GM21423 (cell line): ENCODE data around the gene DLST.

Source experiments
- ATAC-seq: cut with Tn5 transposase; IDR thresholded peaks from one replicate; pipeline ENCODE4 v1.9.1; 2021; ENCODE audit warnings: mild to moderate bottlenecking, moderate library complexity; ENCODE audit not compliant: unreplicated experiment

Gene DLST

GRCh38 chr14:74881431-74882102 is at the start of gene DLST:
Gene DLST (plus strand): TSS chr14:74881916. CDS start chr14:74881954, 38 bp downstream.
- ATAC-seq, result peak; percentile 94

DNA sequence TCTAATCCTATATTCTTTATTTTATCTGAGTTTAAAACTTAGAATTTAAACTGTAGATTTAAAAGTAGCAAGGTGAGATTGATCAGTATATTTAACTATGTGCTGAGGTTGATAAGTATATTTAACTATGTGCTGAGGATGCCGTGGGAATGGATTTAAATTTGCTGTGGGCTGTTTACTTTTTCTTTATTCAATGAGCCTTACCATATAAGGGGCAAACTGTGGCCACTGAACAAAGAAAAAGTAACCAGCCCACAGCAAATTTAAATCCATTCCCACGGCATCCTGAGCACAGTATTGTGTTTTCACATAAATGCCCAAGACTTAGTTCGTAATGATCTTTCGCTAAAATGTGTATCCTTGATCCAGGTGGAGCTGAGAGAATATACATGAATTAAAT is 48.9 kb upstream of the DLST start:
- no peak for ATAC-seq

- ATAC-seq, result no peak
Measured at GRCh38 chr14:74834692-74835392, 46.9 kb upstream of the DLST start.

DNA sequence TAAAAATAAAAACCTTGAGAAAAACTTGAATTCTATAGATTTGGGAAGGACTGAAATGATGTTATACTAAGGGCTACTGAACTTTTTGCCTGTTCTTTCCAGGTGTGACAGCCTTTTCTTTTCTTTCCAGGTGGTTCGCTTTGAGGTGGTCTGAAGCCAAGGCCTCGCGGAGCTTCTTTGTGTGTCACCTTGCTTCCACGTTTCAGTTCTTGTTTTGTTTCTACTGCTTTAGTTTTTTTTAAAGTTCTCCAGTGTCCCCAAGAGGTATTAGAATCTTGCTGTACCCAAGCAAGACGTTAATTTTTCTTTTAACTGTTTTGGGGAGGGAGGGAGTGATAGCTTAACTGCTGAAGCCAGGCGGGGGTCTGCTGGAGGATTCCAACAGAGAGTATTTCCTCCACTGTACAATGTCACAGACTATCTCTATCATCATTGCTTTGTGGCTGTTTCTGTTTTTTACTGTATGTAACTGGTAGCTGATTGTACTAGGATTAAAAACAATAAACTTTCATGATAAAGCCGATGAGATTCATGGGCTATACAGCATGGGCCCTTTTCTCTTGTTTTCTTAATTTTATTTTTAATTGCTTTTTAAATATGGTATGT is 46.0 kb upstream of the DLST start:
- peak; percentile 46 for ATAC-seq

DNA sequence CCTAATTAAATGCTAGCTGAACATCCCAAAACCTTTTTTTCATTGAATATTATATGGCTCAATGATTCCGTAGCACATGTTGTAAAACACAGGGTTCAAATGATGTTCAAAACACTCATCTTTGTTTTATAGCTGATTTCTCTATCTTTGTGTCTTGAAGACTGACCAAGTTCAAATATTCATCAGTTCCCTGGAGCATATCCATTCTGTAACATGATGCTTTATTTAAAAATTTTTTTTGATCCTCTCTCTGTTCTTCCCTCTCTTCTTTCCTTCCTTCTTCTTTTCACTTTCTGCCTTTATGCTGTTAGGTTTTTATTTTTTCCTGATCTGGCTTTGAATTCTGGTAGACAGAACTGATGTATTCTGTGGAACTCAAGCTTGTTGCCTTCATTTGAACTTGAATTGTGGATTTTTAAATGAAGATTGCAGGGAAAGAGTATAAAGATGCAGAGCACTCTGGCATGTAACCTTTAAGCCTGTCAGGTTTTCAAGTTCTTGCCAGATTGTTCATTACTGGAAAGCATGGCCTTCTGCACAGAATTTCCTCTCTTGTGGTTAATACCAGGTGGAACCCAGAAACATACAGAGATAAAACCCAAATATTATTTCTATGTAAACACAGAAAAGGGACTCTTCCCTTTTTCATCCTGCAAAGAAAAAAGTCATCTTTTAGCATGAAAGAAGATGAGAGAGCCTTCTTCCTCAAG is 45.3 kb upstream of the DLST start:
- no peak for ATAC-seq

DNA sequence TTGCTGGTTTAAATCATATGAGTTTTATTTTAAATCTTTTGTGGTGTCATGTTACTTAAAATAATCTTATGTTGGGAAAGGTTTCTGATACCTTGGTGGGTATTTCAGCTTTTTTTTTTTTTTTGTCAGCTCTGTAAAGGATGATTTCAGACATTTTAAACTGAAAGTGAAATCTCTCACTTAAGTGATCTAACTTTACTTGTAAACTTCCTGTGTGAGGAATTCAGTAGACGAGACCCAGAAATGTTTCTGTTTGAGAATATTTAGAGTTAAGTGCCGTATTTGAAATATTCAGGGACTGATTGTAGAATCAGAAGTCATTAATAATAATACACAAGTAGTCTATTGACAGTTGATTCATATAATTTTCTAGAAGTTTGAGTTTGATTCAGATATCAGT is 43.5 kb upstream of the DLST start:
- no peak for ATAC-seq

DNA sequence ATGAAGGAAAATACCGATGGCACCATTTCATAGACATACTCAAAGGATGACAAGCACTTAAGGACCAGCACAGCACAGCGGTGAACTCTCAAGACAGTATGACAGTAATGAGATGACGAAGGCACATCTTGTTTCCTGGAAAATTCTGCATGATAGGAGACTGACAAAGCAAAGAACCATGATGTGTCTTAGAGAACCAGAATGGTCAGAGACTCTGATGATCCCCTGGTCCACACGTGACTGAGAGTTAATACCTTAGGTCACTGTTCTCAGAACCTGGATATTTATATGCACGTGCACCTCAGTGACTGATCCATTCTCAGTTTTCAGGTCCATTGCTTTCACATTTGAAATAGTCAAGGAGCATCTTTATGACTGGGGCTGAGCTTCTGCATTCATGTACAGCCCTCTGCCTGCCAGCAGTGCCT is 41.1 kb upstream of the DLST start:
- ATAC-seq, result no peak

- ATAC-seq, result peak; percentile 80
Measured at GRCh38 chr14:74841230-74842207, 40.2 kb upstream of the DLST start.

DNA sequence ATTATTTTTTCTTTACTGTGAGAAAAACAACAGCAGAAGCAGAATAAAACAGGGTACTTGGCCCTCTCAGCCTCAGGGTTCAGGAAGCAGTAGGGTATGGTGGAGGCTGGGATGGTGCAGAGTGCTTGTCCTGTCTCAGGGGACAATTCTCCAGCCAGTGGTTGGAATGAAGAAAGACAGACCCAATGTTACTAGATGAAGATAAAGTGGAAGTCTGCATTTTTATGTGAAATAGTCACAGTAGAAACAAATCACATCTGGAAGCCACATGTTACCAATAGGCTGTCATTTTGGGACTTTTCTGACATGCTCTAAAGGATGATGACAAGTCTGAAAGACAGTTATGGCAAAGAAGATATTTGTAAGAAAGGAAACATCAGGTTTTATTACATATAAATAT is 38.1 kb upstream of the DLST start:
- no peak for ATAC-seq

DNA sequence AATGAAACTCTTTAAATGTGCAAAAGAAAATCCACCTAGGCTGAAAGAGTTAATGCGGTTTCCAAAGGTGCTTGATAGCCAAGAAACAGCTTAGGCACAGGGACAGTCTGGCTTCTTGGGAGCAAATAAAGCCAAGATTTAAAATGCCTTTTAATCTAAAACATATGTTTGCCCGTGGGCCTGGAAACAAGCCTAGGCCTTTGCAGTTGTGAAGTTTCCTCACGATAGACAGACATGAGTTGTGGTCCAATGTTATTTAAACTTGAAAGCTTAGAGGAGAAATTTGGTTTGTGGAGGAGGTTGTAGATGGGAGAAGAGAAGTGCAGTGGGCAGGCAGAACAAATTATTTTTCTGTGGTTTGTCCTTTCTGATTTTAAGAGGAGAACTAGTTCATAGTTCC is 35.5 kb upstream of the DLST start:
- ATAC-seq, result no peak

GRCh38 chr14:74846968-74847665 is 34.6 kb upstream of the DLST start:
- ATAC-seq, result no peak

DNA sequence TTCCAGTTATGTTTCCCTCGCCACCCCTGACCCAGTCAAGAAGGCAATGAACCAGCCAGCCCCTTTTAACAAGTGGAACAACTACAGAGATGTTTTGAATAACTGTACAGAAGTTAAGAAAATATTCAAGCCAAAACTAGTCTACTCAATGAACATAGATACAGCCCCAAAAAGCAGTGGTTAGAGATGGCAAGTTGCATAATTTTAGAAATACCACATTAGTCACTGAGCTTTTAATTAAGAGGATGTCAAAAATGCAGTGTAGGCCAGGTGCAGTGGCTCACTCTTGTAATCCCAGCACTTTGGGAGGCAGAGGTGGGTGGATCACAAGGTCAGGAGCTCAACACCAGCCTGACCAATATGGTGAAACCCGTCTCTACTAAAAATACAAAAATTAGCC is 32.9 kb upstream of the DLST start:
- ATAC-seq, result no peak

GRCh38 chr14:74852922-74853530 is 28.7 kb upstream of the DLST start:
- ATAC-seq, result no peak

DNA sequence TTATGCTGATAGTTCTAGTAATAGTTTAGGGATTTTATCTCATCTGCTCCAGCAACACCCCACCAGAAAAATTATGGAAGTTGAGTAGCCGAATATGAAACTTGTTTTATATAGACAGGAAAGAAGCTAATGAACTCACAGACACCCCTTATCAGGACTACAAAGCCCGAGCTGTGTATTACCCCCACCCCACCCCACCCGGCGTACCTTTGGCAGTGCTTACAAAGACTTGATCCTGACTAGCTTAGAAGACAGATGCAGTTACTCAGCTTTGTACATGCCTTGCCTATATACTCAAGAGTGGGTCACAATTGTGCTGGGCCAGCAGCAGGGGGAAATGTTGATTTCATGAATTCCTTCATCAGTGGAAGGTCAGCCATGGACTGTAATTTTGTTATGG is 28.1 kb upstream of the DLST start:
- no peak for ATAC-seq

- no peak for ATAC-seq
Measured at GRCh38 chr14:74855021-74855420, 26.7 kb upstream of the DLST start.

- ATAC-seq, result no peak
Measured at GRCh38 chr14:74855945-74856344, 25.8 kb upstream of the DLST start.

DNA sequence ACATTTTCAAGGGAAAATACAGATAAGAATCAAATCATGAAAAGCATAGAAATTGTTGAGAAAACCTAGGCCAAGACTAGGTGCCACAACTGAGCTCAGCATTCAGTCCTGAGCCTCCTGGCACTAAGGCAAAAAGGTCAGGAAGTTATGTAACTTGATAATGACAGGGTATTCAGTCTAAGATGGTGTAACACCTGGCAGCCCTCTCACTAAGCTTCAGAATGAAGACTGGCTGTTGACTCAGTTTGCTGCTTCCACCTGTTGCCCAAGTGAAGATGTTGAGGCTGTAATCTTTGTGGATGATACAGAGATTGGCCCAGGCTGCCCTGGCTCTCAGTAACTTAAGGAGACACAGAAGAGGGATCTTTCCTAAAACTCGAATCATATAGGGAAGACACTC is 25.4 kb upstream of the DLST start:
- no peak for ATAC-seq

DNA sequence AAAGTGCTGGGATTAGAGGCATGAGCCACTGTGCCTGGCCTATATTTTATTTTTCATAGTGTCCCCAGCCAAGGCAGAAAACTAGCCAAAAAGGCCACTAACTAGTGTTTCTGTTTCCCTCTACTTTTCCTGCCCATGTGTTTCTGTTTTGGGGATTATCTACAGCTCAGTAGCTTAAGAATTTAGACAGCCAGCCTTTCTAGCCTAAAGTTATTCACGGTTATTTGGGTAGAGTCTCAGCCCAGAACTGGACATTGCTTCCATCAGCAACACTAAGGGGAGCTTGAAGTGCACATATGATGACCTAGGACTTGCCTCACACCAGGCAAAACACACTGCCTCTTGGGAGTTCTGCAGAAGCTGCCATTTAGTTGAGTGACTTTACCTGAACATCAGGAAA is 23.7 kb upstream of the DLST start:
- ATAC-seq, result no peak

DNA sequence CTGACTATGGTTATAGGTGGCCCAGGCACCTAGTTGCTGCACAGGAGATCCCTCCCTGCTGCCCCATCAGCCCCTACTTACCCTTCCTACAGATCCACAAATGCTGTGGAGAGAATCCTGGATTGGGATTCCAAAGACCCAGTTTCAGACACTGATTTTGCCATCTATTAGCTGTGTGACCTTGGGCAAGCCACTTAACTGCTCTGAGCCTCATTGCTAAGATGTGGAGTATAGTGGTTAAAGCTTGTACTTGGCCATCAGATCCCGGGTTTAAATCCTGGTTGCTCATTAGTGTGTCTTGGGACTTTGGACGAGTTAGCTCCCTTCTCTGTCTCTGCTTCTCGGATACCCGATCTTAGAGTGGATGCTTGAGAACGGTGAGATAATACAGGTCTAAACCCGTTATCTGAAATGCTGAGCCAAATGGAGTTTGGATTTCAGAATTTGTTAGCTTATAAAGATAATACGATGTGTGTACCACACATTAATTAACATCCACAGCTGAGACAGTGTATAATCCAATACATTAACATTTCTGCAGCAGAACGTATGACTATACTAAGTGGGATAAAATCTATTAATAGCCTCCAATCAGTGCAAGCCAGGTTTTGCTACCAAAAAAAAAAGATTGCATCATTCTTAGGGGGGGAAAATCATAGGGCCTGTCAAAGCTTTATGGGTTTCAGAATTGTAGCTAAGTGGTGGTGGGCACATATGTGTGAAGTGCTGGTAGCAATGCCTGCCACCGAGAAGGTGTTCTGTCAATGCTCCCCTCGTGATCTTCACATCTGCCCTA is 21.8 kb upstream of the DLST start:
- no peak for ATAC-seq
